HG02759 (cell line): ENCODE data around the gene FBXO27.
"Not testable (repeated sequence)": the region's sequence is repeated elsewhere in the genome, so short reads cannot be mapped to it uniquely, and the experiment has no call there.

ENCODE experiments used
- ATAC-seq: cut with Tn5 transposase; IDR thresholded peaks from one replicate; pipeline ENCODE4 v1.9.1; 2021; ENCODE audit warnings: mild to moderate bottlenecking, moderate library complexity; ENCODE audit not compliant: unreplicated experiment

Gene FBXO27

GRCh38 chr19:39032063-39032918, at the start of gene FBXO27:
TSS of gene FBXO27 (minus strand) at chr19:39032549. CDS start at chr19:39032227, 322 bp downstream.
- ATAC-seq: no peak

- ATAC-seq: no peak
These were observed 48.1 kb upstream of the FBXO27 start for GRCh38 chr19:39080431-39080830.

GRCh38 chr19:39078436-39079200, 46.3 kb upstream of the FBXO27 start:
- no peak for ATAC-seq

- ATAC-seq: no peak
These were observed 45.0 kb upstream of the FBXO27 start for GRCh38 chr19:39077323-39077722.

- no peak for ATAC-seq
These were observed 42.6 kb upstream of the FBXO27 start for GRCh38 chr19:39074942-39075341.

GRCh38 chr19:39074205-39074692, 41.9 kb upstream of the FBXO27 start:
- ATAC-seq: no peak

- no peak for ATAC-seq
These were observed 38.5 kb upstream of the FBXO27 start for GRCh38 chr19:39070888-39071287.

- ATAC-seq: not testable (repeated sequence)
These were observed 35.9 kb upstream of the FBXO27 start for GRCh38 chr19:39068259-39068658.

GRCh38 chr19:39067104-39067503, 34.8 kb upstream of the FBXO27 start:
- no peak for ATAC-seq

- no peak for ATAC-seq
These were observed 33.6 kb upstream of the FBXO27 start for GRCh38 chr19:39065928-39066327.

- no peak for ATAC-seq
These were observed 32.1 kb upstream of the FBXO27 start for GRCh38 chr19:39064405-39064804.

- ATAC-seq: no peak
These were observed 27.8 kb upstream of the FBXO27 start for GRCh38 chr19:39060171-39060570.

GRCh38 chr19:39059302-39059701, 27.0 kb upstream of the FBXO27 start:
- ATAC-seq: no peak

GRCh38 chr19:39057615-39058014, 25.3 kb upstream of the FBXO27 start:
- ATAC-seq: no peak

GRCh38 chr19:39054091-39054470, 21.7 kb upstream of the FBXO27 start:
- no peak for ATAC-seq

GRCh38 chr19:39053276-39054090, 21.1 kb upstream of the FBXO27 start:
- no peak for ATAC-seq

GRCh38 chr19:39052846-39053245, 20.5 kb upstream of the FBXO27 start:
- no peak for ATAC-seq

GRCh38 chr19:39052243-39052746, 19.9 kb upstream of the FBXO27 start:
- no peak for ATAC-seq

- ATAC-seq: no peak
These were observed 14.7 kb upstream of the FBXO27 start for GRCh38 chr19:39047073-39047472.

- ATAC-seq: no peak
These were observed 13.9 kb upstream of the FBXO27 start for GRCh38 chr19:39046037-39046821.
